GM19328 (cell line): ENCODE data around the gene HYLS1.

Experiments used
- ATAC-seq: cut with Tn5 transposase; IDR thresholded peaks from one replicate; pipeline ENCODE4 v1.9.1; 2021; ENCODE audit warnings: mild to moderate bottlenecking, moderate library complexity; ENCODE audit not compliant: unreplicated experiment

Gene HYLS1

GRCh38 chr11:125932301-125932700 is 44.8 kb downstream of the HYLS1 start:
- ATAC-seq: no peak

GRCh38 chr11:125933030-125933813 is 45.8 kb downstream of the HYLS1 start:
- ATAC-seq: no peak

DNA sequence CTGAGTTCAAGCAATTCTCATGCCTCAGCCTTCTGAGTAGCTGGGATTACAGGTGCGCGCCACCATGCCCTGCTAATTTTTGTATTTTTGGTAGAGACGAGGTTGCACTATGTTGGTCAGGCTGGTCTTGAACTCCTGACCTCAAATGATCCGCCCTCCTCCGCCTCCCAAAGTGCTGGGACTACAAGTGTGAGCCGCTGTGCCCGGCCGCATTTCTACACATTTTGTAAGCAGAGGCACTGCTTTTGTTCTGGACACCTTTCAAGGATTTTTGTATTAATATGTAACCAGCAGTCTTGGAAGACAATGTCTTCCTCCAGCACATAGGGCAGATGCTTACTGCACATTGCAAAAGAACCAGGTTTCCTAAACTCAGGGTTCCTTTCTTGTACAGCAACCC is 47.0 kb downstream of the HYLS1 start:
- ATAC-seq: no peak

DNA sequence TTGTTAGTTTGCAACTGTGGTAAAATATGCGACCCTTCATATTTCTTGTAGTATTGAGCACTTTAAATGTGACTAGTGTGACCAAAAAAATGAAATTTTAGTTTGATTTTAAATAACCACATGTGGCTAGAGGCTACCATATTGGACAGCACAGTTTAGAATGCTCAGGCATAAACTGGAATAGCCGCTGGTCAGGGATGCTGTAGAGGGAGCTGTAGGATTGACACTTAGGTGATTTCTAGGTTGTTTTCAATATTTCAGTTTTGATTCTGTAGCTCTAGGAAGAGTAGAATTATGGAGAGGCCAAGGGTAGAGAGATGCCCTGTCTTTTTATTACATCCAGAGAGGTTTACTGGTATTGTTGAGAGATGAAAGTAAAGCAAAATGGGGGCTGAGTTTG is 47.6 kb downstream of the HYLS1 start:
- ATAC-seq: no peak

- no peak for ATAC-seq
These were observed 48.2 kb downstream of the HYLS1 start for GRCh38 chr11:125935618-125936199.

DNA sequence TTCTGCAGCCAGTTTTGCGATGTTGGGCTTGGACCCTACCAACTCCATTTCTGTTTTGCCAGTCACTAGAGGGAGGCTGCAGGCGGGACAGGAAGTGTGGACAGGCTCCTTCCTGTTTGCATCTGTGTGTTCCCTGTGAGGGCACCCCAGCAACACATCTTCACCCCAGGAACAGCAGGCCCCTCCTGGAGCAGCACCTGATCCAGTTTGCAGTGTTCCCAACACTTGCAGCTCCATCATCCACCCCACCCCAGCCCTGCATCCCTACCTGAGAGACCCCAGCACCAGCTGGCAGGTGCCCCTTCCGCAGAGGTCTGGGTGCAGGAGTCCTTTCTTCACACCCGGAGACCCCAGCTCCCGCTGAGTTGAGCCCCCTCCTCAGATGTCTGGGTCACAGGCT is 51.0 kb downstream of the HYLS1 start:
- ATAC-seq: no peak

DNA sequence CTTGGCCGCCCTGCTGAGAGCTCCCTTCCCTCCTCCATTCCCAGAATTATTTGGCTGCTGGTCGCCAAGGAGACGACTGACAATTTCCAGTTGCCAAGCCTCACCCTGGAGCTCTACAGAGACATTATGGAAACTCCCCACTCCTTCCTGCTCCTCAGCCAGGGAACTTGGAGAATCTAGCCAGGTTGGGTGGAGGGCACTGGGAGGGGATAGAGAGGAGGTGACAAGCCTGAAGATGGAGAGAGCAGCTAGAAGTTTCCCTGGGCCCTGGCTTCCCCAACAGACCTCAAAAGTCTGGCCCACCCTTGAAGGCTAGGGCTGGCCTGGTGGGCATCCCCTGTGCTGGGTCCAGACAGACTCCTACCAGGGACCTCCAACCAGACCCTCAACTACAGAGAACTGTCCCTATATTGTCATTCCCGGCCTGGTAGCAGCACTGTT is 51.6 kb downstream of the HYLS1 start:
- no peak for ATAC-seq

DNA sequence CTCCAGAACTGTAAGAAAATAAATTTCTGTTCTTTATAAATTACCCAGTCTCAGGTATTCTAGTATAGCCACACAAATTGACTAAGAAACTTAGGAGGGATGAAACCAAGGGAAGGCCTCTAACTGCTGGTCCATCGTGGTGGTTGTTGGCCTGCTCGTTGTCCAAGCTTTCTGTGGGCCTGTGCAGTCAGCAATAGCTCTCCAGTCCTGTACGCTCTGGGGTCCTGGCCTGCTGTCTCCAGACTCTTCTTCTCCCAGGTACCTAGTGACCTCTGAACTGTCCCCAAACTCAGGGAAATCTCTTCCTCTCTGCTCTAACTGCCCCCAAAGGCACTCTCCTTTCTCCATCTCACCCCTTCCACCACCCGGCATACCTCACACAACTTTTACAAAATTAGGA is 52.7 kb downstream of the HYLS1 start:
- ATAC-seq: no peak

DNA sequence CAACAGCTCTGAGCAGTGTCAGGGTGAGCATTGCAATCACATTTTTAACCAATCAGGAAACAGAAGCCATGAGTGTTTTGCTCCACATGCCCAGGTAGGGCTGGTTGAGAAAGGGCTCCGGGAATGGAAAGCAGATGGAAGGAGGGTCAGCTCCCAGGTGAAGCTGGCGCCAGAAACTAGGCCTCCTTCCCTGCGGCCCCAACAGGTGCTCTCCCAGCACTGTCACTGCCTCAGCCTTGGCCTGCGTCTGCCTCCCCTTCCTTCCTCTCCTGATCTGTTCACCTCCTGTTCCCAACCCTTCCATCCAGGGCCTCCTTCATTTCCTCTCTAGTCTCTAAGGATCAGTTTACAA is 53.8 kb downstream of the HYLS1 start:
- ATAC-seq: no peak

DNA sequence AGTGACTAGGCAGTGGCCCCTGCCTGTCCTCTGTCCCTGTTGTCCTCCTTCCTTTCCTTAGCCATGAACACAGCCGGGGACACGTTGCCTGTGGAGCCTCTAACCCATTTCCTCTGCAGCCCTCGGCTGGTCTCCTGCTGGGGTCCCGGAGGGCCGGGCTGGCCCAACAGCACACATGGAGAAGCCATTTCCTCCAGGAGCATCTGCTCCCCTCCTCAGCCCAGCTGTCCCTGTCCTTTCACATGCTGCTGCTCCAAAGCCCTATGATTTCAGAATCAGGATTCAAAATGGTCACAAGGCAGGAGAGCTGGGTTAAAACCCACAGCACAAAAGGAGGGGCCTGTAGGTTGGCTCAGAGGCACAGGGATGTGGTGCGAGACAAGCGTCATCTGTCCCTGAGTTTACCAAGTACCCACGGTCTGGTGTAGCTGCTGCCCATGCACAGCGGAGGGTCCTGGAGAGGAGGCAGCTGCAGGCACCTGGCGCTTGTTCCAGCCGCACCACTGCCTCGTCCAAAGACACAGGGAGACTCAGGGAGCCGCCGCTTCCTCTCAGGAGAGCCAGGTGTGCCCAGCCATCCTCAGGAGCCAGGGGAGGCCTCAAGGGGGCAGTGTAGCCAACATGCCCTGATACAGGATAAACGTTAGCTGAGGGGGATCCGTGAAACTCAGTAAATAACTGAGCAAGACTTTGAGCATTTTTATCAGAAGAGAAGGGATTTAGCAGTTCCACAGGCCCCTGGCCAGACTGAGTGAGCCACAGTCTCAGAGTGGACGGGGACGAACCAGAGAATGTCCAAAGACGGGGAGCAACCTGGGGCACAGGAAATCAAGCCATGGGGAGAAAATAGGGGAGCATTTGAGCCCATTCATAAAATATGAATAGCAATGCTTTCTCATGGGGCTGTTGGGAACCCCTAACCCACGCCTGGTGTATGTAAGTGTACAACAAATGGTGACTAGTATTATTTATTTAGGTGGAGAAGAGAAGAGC is 54.4 kb downstream of the HYLS1 start:
- no peak for ATAC-seq

- no peak for ATAC-seq
These were observed 55.4 kb downstream of the HYLS1 start for GRCh38 chr11:125942771-125943428.

DNA sequence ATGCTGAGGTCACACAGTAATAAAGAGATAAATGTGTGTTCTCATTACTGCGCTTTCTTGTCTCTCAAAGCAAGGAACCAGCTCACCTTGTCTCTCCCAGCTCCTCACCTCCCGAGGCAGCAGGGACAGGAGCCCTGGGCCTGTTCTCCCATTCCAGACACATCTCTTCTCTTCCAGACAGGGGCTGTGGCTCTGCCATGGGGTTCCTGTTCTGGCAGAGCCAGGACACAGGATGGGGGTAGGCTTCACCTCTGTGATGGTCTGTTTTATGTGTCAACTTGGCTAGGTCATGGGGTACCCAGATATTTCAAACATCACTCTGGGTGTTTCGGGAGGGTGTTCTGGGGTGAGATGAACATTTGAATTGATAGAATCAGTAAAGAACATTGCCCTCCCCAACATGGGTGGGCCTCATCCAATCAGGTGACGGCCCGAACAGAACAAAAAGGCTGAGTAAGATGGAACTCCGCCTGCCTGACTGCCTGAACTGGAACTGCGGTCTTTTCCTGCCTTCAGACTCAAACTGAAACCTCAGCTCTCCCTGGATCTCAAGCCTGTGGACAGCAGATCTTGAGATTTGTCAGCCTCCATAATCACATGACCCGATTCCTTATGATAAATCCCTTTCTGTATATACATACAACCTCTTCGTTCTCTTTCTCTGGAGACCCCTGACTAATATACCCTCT is 56.3 kb downstream of the HYLS1 start:
- no peak for ATAC-seq

DNA sequence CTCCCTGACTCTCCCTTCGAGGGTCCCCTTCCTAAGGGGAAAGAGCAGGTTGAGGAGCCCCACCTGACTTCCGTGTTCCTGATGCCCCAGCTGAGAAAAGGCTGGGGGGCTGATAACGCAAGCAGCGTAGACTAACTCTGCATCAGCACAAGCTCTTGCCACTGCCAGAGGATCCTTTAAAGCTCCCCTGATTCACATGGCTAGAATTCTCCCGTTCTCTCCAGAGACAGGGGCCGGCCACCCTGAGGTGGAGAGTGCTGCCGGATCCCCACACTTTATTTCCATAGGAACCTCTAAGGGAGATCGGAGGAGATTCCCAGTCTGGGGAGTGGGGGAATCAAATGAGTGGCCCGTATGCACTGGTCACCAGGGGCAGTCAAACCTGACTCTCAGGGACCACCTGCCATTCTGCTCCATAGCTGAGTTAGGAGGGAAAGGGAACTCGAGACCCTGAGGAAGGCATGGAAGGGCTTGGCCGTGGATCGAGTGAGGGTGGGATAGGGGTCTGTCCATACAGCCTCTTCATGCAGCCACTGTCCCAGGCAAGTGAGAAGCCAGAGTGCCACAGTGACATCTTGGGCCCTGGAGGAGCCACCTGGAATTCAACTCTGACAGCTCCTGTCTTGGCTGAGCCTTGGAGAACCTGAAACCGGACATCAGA is 57.0 kb downstream of the HYLS1 start:
- ATAC-seq: no peak

- ATAC-seq: no peak
These were observed 57.7 kb downstream of the HYLS1 start for GRCh38 chr11:125945011-125945796.

DNA sequence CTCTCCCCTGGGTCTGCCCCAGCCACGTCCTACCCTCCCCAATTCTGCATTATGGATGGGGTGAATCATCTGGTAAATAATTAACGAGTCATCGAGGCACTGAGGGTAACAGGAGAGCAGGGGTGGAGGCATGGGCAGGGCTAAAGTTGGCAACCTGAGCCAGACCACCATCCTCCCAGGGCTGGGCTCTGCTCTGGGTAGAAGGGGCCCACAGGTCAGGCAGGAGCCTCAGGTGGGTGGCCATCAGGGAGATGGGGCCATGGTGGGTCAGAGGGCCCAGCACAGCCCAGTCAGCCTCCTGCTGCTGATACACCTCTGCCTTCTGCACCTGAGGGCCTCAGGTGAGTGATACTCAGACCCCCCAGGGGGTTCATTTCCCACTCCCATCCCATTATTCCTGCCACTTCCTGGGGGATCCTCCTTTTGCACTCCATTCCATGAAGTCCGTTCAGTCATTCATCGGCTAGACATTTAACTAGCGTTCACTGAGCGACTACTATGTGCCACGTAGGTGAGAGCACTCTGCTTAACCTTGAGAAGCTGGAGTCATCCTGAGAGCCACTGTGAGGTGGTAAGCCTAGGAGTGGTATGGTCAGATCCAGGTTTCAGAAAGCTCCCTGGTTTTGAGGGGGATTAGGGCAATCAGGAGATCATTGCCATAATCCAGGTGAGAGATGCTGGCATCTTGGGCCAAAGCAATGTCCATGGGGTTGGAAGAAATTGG is 58.5 kb downstream of the HYLS1 start, which contains the start of gene VSIG10L2:
TSS of gene VSIG10L2 (plus strand) at position 248 of the 724 bp plus-strand sequence. CDS start at position 260, 12 bp downstream.
- no peak for ATAC-seq

GRCh38 chr11:125946712-125947418 is 59.4 kb downstream of the HYLS1 start:
- no peak for ATAC-seq

- ATAC-seq: no peak
These were observed 60.2 kb downstream of the HYLS1 start for GRCh38 chr11:125947419-125948277.
